Large intestine (tissue), 3 donors: ENCODE data around the gene DPP6. TPM values are rescaled to one million over a fixed set of nuclear protein-coding genes. Genes with fewer than 3 reads are reported as not detected.

Experiments used
- DNase-seq, 2 donors: peaks; one replicate each; pipeline versions ENCODE4 v3.0.0 to v3.0.0-alpha.2; 2013
- H3K27ac ChIP-seq: one replicate; pipeline ENCODE4 v1.5.1; 2013; ENCODE audit warnings: low read length
- H3K27me3 ChIP-seq: 2 replicates; pipeline ENCODE4 v1.6.1; 2013; ENCODE audit warnings: low read length; ENCODE audit not compliant: control insufficient read depth, insufficient read depth
- H3K36me3 ChIP-seq: 2 replicates; pipeline ENCODE4 v1.6.1; 2013; ENCODE audit warnings: low read length; ENCODE audit not compliant: control insufficient read depth, insufficient read depth
- H3K4me1 ChIP-seq: one replicate; pipeline ENCODE4 v1.6.1; 2013; ENCODE audit warnings: low read length; ENCODE audit not compliant: control insufficient read depth, insufficient read depth
- H3K4me3 ChIP-seq: one replicate; pipeline ENCODE4 v1.5.1; 2013; ENCODE audit warnings: low read length
- H3K9me3 ChIP-seq: one replicate; pipeline ENCODE4 v1.6.1; 2013; ENCODE audit warnings: mild to moderate bottlenecking, low read depth, low read length, moderate library complexity; ENCODE audit not compliant: control insufficient read depth
- WGBS: methylation state at CpG from one replicate; pipeline ENCODE4 v1.1.5; 2013; ENCODE audit warnings: low lambda C conversion rate; ENCODE audit not compliant: insufficient coverage; 5-methylcytosine and 5-hydroxymethylcytosine counted together
- polyA plus RNA-seq: library from polyadenylated mRNA; unstranded; fragments of 120-200 nt; gene quantifications from one replicate; pipeline ENCODE4 v1.2.1, GENCODE V29; 2013

DPP6 gene
- polyA plus RNA-seq, 1 donor = 7.8 TPM

DNA sequence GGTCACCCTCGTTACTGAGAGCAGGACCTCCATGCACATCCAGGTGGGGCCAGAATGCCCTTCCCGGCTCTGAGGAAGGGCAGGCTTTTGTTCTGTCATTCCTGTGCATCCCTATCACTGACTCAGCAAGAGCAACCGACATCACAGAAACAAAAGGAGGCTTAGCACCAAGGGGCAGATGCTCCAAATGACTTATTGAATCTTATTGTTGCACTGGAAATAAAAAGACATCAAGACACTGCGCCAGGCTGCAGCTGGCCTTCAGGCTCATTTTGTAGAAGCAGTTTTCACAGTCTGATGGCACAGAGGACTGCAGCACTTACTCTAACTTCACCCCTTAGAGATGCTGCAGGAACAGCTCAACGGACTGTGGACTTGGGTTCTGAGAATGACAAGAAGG is 824.3 kb downstream of the DPP6 start:
- no CpG with 5 or more reads among the region's 5 CpGs for WGBS
- DNase-seq = no peak
- no peaks in the 10 kb centered on the region for H3K9me3 ChIP-seq
- no peaks in the 10 kb centered on the region for H3K4me1 ChIP-seq
- peaks cover 11% of the 10 kb centered on the region for H3K27me3 ChIP-seq
- no peak overlapping the region for H3K4me3 ChIP-seq
- no peaks in the 10 kb centered on the region for H3K36me3 ChIP-seq
- H3K27ac ChIP-seq = no peak overlapping the region

DNA sequence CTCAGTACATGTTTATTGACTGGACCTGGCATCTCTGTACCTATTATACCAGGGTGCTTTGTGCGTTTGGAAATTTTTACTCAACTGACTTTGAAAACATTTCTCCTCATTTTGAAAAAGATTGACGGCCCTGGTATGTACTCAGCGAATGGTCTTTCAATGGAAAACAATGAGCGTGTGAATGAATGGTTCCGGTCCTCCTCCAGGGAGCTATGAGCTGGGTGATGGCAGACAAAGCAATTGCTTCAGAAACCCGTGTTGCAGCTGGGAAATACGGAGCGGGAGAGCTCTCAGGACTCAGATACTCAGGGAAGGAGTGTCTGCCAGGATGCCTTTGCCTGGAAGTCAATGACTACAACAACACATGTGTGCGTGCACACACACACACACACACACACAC is 824.8 kb downstream of the DPP6 start:
- H3K27ac ChIP-seq = no peak overlapping the region

DNA sequence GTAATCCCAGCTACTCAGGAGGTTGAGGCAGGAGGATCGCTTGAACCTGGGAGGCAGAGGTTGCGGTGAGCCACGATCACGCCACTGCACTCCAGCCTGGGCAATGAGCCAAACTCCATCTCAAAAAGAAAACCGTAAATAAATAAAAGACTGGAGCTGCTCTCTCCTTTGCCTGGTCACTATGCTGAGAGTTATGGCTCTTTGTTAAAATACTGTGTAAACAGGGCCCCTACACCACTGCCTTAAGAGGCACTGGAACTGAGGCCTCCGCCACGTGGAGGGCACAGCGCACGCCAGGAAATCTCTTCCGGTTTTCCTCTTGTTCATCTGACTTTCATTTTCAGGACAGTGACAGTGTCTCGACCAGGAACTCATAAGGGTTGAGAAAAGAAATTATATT is 827.4 kb downstream of the DPP6 start:
- Histone ChIP-seq H3K9me3 (no peaks in the 10 kb centered on the region), H3K36me3 (no peaks in the 10 kb centered on the region), H3K4me3 (no peak overlapping the region), H3K27me3 (peaks cover 8% of the 10 kb centered on the region), H3K27ac (no peak overlapping the region), H3K4me1 (no peaks in the 10 kb centered on the region)
- no peak for DNase-seq
- WGBS = 75% methylated on average over 2 of the region's 11 CpGs

More for the DNA sequence above, 824.8 kb downstream of the DPP6 start:
- Histone ChIP-seq H3K9me3 (no peaks in the 10 kb centered on the region), H3K4me1 (no peaks in the 10 kb centered on the region), H3K36me3 (no peaks in the 10 kb centered on the region), H3K4me3 (no peak overlapping the region), H3K27me3 (peaks cover 10% of the 10 kb centered on the region)
- no peak for DNase-seq
- WGBS = 73% methylated on average over 2 of the region's 9 CpGs

- WGBS = 40% methylated on average over 1 of the region's 9 CpGs
- H3K27me3 ChIP-seq = peaks cover 4% of the 10 kb centered on the region
- no peak for DNase-seq
- H3K4me3 ChIP-seq = no peak overlapping the region
- H3K9me3 ChIP-seq = no peaks in the 10 kb centered on the region
- H3K27ac ChIP-seq = no peak overlapping the region
- H3K36me3 ChIP-seq = no peaks in the 10 kb centered on the region
- H3K4me1 ChIP-seq = no peaks in the 10 kb centered on the region
Observed at GRCh38 chr7:154880513-154880912, 828.3 kb downstream of the DPP6 start.

- Histone ChIP-seq H3K27ac (no peak overlapping the region), H3K4me3 (no peak overlapping the region), H3K36me3 (no peaks in the 10 kb centered on the region), H3K4me1 (no peaks in the 10 kb centered on the region), H3K9me3 (no peaks in the 10 kb centered on the region), H3K27me3 (peaks cover 4% of the 10 kb centered on the region)
- no peak for DNase-seq
- no CpG with 5 or more reads among the region's 9 CpGs for WGBS
Observed at GRCh38 chr7:154881026-154881425, 828.8 kb downstream of the DPP6 start.

GRCh38 chr7:154881526-154881925 is 829.3 kb downstream of the DPP6 start:
- H3K27ac ChIP-seq = no peak overlapping the region
- no peaks in the 10 kb centered on the region for H3K36me3 ChIP-seq
- no peaks in the 10 kb centered on the region for H3K4me1 ChIP-seq
- peaks cover 1% of the 10 kb centered on the region for H3K27me3 ChIP-seq
- no CpG with 5 or more reads among the region's 11 CpGs for WGBS
- DNase-seq = no peak
- H3K4me3 ChIP-seq = no peak overlapping the region
- no peaks in the 10 kb centered on the region for H3K9me3 ChIP-seq

DNA sequence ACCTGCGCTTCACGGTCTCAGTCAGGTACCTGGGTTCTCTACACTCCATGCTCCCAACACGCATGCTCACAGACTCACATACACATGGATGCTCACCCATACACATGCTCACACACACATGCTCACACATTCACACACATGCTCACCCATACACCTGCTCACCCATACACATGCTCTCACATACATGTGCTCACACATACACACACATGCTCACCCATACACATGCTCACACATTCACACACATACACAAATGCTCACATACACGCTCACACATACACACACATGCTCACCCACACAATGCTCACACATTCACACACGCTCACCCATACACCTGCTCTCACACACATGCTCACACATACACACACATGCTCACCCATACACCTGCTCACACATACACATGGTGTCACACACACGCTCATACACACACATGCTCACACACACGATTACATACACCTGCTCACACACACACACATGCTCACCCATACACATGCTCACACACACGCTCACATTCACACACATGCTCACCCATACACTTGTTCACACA is 830.8 kb downstream of the DPP6 start:
- 100% methylated on average over 1 of the region's 8 CpGs for WGBS

GRCh38 chr7:154884348-154884920 is 832.2 kb downstream of the DPP6 start:
- H3K27ac ChIP-seq = no peak overlapping the region
- H3K4me3 ChIP-seq = no peak overlapping the region
- no peaks in the 10 kb centered on the region for H3K27me3 ChIP-seq
- no peaks in the 10 kb centered on the region for H3K36me3 ChIP-seq
- WGBS = 100% methylated on average over 1 of the region's 7 CpGs
- no peaks in the 10 kb centered on the region for H3K9me3 ChIP-seq
- no peaks in the 10 kb centered on the region for H3K4me1 ChIP-seq
- no peak for DNase-seq

More for the DNA sequence above, 830.8 kb downstream of the DPP6 start:
- Histone ChIP-seq H3K27me3 (no peaks in the 10 kb centered on the region), H3K9me3 (no peaks in the 10 kb centered on the region), H3K4me1 (no peaks in the 10 kb centered on the region), H3K36me3 (no peaks in the 10 kb centered on the region), H3K27ac (no peak overlapping the region), H3K4me3 (no peak overlapping the region)
- DNase-seq = no peak

DNA sequence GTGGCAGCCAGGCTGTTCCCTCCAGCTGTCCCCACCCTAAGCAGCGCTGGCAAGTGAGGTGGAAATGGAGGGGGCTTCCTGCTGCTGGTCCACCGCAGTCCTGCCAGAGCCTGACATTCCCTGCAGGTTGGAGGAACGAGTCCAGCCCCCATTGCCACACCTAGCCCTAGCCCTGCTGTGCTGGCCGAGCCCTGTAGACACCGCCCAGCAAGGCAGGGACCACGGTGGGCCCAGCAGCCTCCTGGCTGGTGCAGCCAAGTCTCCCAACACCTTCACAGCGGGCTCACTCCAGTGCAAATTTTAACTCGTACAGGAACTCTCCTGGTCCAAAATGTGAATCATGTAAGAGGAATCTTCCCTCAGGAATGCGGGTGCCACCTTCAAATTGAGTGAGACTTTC is 834.4 kb downstream of the DPP6 start:
- Histone ChIP-seq H3K4me3 (no peak overlapping the region), H3K27me3 (peaks cover 2% of the 10 kb centered on the region), H3K27ac (no peak overlapping the region), H3K9me3 (no peaks in the 10 kb centered on the region), H3K4me1 (no peaks in the 10 kb centered on the region), H3K36me3 (no peaks in the 10 kb centered on the region)
- WGBS = no CpG with 5 or more reads among the region's 9 CpGs
- no peak for DNase-seq

GRCh38 chr7:154888690-154889089 is 836.5 kb downstream of the DPP6 start:
- Histone ChIP-seq H3K9me3 (no peaks in the 10 kb centered on the region), H3K27ac (no peak overlapping the region), H3K4me3 (no peak overlapping the region), H3K4me1 (no peaks in the 10 kb centered on the region), H3K36me3 (no peaks in the 10 kb centered on the region), H3K27me3 (peaks cover 2% of the 10 kb centered on the region)
- no CpG with 5 or more reads among the region's 3 CpGs for WGBS
- DNase-seq = no peak

GRCh38 chr7:154892459-154892858 is 840.3 kb downstream of the DPP6 start:
- no CpG with 5 or more reads among the region's 28 CpGs for WGBS
- no peaks in the 10 kb centered on the region for H3K4me1 ChIP-seq

More at GRCh38 chr7:154892459-154892858, 840.3 kb downstream of the DPP6 start:
- Histone ChIP-seq H3K4me3 (no peak overlapping the region), H3K9me3 (no peaks in the 10 kb centered on the region), H3K36me3 (no peaks in the 10 kb centered on the region), H3K27me3 (peaks cover 2% of the 10 kb centered on the region), H3K27ac (no peak overlapping the region)
- DNase-seq = no peak
